NCI-H2171 treated with DMSO at 0.1 percent for 48 hours (cell line): ENCODE measurements around the gene NINL.
"Not testable (repeated sequence)": the region's sequence is repeated elsewhere in the genome, so short reads cannot be mapped to it uniquely, and the experiment has no call there.

ENCODE experiments used
- DNase-seq: peaks from one replicate; lab custom pipeline; 2025; lab: John Stamatoyannopoulos, UW

NINL gene

GRCh38 chr20:25584905-25585704 is at the start of gene NINL:
Gene NINL, minus strand, starts transcription at chr20:25585531. Its CDS starts 58,944 bp downstream, at chr20:25526587.
- peak; percentile 68 for DNase-seq

GRCh38 chr20:25632940-25633790 is 47.8 kb upstream of the NINL start:
- DNase-seq = no peak

GRCh38 chr20:25630615-25631014 is 45.3 kb upstream of the NINL start:
- not testable (repeated sequence) for DNase-seq

- no peak for DNase-seq
These were observed 44.6 kb upstream of the NINL start for GRCh38 chr20:25629816-25630499.

GRCh38 chr20:25626779-25627178 is 41.4 kb upstream of the NINL start:
- no peak for DNase-seq

- no peak for DNase-seq
These were observed 39.2 kb upstream of the NINL start for GRCh38 chr20:25624500-25624939.

GRCh38 chr20:25623736-25624499 is 38.6 kb upstream of the NINL start, which contains the start of gene NANP:
Gene NANP, minus strand, starts transcription at chr20:25624014. Its CDS starts 66 bp downstream, at chr20:25623948.
- peak; percentile 99 for DNase-seq

GRCh38 chr20:25623225-25623735 is 37.9 kb upstream of the NINL start:
- DNase-seq = no peak

GRCh38 chr20:25622450-25623224 is 37.3 kb upstream of the NINL start:
- peak; percentile 39 for DNase-seq

- DNase-seq = no peak
These were observed 36.7 kb upstream of the NINL start for GRCh38 chr20:25622049-25622448.

- no peak for DNase-seq
These were observed 34.2 kb upstream of the NINL start for GRCh38 chr20:25619514-25619913.

- no peak for DNase-seq
These were observed 23.4 kb upstream of the NINL start for GRCh38 chr20:25608774-25609173.

- no peak for DNase-seq
These were observed 20.9 kb upstream of the NINL start for GRCh38 chr20:25606094-25606695.

- no peak for DNase-seq
These were observed 19.8 kb upstream of the NINL start for GRCh38 chr20:25605148-25605547.

- DNase-seq = no peak
These were observed 19.3 kb upstream of the NINL start for GRCh38 chr20:25604611-25605010.

- DNase-seq = not testable (repeated sequence)
These were observed 17.6 kb upstream of the NINL start for GRCh38 chr20:25602914-25603309.

- not testable (repeated sequence) for DNase-seq
These were observed 17.0 kb upstream of the NINL start for GRCh38 chr20:25602191-25602913.

- no peak for DNase-seq
These were observed 16.3 kb upstream of the NINL start for GRCh38 chr20:25601659-25602058.

- no peak for DNase-seq
These were observed 15.3 kb upstream of the NINL start for GRCh38 chr20:25600632-25601031.
